A549 treated with AZD2906 at 1 μM for 4 hours (cell line): Measurements from ENCODE around the gene BAZ2B. TPM values are rescaled to one million over a fixed set of nuclear protein-coding genes. Genes with fewer than 3 reads are reported as not detected.

Experiments
- total RNA-seq: library from RNA; stranded (reverse); fragments of 200-300 nt; extraction: Qiagen RNA extraction; gene quantifications from 5 replicates; pipeline ENCODE4 v1.2.3, GENCODE V29; 2022

The BAZ2B gene, protein sequence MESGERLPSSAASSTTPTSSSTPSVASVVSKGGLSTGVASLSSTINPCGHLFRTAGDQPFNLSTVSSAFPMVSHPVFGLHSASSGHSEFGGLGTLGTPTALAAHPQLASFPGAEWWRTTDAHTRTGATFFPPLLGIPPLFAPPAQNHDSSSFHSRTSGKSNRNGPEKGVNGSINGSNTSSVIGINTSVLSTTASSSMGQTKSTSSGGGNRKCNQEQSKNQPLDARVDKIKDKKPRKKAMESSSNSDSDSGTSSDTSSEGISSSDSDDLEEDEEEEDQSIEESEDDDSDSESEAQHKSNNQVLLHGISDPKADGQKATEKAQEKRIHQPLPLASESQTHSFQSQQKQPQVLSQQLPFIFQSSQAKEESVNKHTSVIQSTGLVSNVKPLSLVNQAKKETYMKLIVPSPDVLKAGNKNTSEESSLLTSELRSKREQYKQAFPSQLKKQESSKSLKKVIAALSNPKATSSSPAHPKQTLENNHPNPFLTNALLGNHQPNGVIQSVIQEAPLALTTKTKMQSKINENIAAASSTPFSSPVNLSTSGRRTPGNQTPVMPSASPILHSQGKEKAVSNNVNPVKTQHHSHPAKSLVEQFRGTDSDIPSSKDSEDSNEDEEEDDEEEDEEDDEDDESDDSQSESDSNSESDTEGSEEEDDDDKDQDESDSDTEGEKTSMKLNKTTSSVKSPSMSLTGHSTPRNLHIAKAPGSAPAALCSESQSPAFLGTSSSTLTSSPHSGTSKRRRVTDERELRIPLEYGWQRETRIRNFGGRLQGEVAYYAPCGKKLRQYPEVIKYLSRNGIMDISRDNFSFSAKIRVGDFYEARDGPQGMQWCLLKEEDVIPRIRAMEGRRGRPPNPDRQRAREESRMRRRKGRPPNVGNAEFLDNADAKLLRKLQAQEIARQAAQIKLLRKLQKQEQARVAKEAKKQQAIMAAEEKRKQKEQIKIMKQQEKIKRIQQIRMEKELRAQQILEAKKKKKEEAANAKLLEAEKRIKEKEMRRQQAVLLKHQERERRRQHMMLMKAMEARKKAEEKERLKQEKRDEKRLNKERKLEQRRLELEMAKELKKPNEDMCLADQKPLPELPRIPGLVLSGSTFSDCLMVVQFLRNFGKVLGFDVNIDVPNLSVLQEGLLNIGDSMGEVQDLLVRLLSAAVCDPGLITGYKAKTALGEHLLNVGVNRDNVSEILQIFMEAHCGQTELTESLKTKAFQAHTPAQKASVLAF (N-terminal part only)
- total RNA-seq: 4.4 to 9.9 TPM (median 7.5 TPM) in 5 replicates

DNA sequence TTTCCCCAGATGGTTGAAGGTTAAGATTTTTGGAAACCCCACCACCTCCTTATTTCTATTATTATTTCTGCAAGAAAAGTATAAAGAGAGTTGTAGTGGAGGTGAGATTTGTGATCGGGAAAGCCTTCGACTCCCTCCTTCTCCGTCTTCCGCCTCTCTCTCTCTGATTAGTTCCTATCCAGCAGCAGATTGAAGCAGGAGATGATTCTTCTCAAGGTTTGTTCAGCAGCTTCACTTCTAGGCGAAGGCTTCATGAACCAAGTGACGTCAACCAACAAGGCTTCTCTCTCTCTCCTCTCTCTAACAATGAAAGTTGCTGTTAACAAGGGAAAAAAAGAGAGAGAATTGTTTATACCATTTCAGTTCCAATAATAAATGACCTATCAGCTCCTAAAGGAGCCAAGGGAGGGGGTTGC, at the start of gene BAZ2B:
Gene BAZ2B (minus strand): TSS at position 263 of the 416 bp plus-strand sequence. CDS start 137,829 bp downstream, outside the sequence.

DNA sequence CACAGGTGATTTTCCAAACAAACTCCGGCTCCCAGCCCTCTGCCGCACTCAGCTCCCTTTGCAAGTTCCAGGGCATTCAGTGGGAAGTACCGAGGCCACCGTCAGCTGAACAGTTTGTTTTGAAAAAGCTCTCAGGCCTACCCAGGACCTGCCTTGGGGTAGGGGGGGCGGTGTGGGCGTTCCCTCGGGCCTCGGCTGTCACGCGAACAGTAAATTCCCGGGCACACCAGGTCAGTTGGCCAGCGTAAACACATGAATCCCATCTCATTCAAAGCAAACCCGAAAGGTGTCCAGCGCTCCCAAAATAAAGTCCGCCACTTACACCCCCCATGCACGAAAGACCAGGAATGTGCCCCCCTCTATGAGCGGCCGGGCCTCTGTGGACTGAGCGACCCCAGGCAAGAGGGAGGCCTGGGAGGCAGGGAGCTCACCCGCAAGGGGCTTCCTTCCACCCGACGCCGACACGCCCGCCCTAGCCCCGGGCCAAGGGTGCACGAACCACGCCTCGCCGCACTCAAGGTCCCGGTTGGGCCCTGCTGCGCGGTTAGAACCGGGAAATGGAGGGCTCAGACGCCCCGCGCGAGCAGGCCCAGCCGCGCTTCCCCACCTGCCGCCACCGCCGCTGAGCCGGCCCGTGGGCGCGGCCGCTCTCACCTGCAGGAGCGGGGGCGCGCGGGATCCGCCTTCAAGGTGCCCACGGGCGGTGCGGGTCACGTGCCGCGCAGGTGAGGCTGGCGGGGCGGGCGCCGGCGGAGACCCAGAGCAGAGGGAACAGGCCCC, 330.2 kb downstream of the BAZ2B start, which contains the start of gene WDSUB1:
Gene WDSUB1 (minus strand): TSS at position 775 of the 780 bp plus-strand sequence. CDS start 3,634 bp downstream, outside the sequence.

Other genes with a start within 250 kb of the BAZ2B start
- gene MARCHF7, start 96.0 kb upstream of the BAZ2B start, total RNA-seq: 49.4 to 74.8 TPM (median 54.9 TPM) in 5 replicates
- gene CD302, start 181.7 kb upstream of the BAZ2B start, total RNA-seq: 2.0 to 2.3 TPM (median 2.1 TPM) in 5 replicates